ENCODE measurements around the gene EHD3.
"Not testable (repeated sequence)": the region's sequence is repeated elsewhere in the genome, so short reads cannot be mapped to it uniquely, and the experiment has no call there.

The EHD3 gene

GRCh38 chr2:31256611-31257382 is 22.8 kb downstream of the EHD3 start:
- DNase-seq: no peak

- no peak for DNase-seq
Observed at GRCh38 chr2:31258351-31258750, 24.4 kb downstream of the EHD3 start.

DNA sequence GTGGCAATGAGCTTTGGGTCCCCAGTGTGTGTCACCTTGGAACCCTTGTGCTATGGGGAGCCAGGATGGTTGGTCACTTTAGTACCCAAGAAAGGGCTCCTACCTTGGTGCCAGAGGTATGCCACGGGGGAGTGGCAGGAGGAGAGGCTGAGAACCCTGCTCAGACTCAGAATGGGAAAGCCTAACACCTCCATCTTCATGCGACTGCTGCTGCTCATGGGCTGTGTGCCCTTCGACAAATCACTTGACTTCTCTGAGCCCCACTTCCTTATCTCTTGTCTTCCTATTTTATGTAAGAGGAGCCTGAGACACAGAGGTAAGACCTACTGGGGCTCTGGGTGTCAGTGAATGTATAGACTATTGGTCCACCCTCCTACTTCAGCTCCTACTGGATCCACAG is 25.1 kb downstream of the EHD3 start:
- no peak for DNase-seq

DNA sequence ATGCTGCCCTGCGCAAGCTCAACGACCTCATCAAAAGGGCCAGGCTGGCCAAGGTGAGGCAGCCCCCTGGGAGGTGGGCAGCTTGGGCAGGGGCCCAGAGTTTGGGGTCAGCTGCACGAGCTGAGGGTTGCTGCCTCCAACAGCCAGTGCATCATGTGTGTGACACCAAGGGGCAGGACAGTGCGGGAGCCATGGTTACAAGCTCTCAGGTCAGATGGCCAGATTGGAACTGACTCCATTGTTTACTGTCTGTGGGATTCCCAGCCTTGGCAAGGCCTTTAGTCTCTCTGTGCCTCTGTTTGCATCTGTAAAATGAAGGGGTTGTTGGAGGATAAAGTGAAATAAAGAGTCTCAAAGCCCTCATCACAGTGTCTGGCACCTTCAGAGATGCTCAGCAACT is 26.9 kb downstream of the EHD3 start:
- peak in 1 of 2 donors; percentile 16 for DNase-seq

DNA sequence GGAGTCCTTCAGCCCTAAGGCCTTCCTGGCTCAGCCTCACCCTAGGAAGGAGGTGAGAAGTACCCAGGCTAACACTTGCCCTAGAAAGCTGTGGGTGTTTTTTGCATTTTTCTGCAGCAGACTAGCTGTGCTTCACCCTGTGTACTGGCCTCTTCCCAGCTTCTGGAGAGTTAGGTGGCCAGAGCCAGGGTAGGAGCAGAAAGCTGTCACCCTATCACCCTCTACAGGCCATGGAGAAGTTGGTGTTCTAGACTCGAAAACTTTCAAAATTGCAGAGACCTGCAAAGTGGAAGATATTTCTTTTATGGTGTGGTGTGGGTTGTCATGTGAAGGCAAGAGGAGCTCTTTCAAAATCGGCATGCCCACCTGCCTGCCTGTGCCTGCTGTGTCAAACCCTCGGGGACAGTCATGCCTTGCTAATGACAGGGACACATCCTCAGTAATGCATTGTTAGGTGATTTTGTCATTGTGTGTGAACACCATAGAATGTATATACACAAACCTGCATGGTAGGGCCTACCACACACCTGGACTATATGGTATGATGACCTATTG is 29.8 kb downstream of the EHD3 start:
- peak in 1 of 2 donors; percentile 14 for DNase-seq

GRCh38 chr2:31265234-31265633 is 31.3 kb downstream of the EHD3 start:
- DNase-seq: no peak

- DNase-seq: peak in 1 of 2 donors; percentile 6
Observed at GRCh38 chr2:31266804-31267203, 32.9 kb downstream of the EHD3 start.

DNA sequence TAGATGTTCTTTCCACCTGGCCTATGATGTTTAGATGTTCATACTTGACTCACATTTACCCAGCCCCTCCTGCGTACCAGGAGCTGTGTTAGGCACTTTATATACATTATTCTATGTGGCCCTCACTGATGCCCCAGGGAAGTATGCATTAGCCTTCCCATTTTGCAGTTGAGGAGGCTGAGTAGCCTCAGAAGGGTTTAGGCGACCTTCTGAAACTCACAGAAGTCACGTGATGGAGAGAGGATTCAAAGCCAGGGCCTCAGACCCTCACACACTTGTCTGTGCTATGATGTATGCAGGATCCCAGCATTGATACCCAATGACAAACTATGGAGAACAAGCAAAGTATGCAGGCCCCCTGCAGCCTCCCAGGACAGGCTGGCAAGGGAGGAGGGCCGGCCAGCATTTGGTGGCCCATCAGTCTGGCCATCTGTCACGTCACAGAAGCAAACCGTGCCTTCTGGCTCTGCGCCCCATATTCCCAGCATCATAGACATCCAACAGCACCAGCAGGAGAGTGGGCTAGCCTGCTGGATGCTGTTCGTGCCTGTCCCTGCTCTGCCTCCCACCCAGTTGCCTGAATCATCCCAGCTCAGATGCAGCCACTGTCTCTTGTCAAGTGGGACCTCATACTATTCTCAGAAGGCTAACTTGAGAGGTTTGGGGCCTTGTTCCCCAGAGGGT is 33.6 kb downstream of the EHD3 start:
- DNase-seq: peak in 1 of 2 donors; percentile 11

DNA sequence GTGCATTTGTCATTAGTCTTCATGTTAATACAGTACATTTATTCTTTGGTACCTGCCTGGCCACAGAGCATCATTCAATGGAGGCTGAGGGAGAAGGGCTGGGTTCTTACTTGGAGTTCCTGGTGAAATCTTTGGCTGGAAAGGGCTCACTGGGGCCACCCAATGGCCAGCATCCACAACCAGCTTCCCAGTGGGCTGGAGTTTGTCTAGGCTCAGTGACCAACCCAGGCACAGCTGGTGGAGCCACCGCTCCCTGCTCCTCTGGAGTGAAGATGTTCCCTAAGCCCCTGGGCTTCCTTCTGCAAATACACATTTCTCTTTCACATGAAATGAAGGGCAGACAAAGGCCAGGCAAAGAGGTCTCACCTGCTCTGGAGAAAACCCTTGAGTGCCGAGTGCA is 34.4 kb downstream of the EHD3 start:
- no peak for DNase-seq

DNA sequence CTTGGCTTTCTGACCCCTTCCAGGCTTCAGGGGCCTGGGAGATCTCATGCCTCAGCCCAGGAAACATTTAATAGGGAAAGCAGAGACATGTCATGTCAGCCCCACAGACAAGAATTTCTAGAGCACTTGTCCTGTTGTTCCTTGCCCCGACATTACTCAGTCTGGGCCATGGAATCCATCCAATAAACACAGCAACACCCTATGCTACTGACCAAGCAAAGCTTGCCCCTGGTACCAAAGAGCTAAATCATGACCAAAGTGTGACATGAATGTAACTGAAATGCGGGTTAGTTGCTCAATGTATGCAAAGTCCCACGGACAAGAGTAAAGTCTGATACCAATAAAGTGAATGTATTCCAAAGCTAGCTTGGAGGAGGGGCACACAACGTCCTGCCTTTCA is 35.1 kb downstream of the EHD3 start:
- DNase-seq: no peak

- DNase-seq: no peak
Observed at GRCh38 chr2:31270131-31270530, 36.2 kb downstream of the EHD3 start.

- DNase-seq: no peak
Observed at GRCh38 chr2:31270822-31271231, 36.9 kb downstream of the EHD3 start.

GRCh38 chr2:31271851-31272267 is 37.9 kb downstream of the EHD3 start:
- DNase-seq: no peak

DNA sequence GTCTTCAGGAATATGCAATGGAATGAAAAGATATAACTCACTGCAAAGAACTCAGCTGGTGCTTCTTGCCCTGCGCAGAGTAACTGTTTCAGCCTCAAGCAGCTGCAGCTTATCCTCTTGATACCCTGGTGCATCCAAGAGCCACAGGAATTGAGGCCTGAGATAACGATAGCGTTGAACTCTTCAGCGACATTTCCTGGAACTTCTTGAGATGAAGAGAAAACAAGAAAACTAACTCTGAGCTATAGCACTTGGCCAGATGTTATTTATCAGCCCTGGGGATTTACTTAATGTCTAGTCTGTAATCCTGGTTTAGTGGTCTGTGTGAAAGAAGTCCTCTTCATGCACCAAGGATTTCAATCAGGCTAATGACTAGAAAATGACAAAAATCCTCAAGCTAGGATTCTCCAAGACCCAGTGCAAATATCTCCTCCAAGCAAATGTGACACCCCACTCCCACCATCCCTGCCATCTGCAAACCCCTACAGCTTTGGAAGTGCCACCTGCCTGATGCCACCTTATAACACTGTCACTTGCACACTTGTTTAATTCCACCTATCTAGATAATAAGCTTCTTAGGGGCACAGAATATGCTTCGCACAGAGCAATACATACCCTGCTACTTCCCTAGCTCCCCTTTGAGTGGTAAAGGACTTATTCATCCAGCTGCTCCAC is 40.6 kb downstream of the EHD3 start:
- no peak for DNase-seq

DNA sequence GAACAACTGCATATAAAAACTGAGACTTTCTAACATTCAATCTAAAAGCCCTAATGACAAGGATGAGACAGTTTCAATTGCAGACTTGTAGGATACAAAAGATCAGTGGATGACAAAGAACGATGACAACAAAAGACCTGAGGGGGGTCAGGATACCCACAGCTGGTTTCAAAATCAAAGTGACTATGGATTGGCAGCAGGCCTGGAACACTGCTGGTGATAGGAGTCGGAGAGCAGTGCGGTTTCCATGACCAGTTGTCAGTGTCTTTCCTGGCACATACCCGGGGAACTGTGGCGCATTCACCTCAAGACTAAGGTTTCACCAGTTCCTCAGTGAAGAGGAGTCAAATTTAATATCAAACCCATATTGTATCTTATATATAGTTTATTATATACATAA is 42.0 kb downstream of the EHD3 start:
- DNase-seq: no peak

GRCh38 chr2:31277621-31278020 is 43.7 kb downstream of the EHD3 start:
- DNase-seq: no peak

DNA sequence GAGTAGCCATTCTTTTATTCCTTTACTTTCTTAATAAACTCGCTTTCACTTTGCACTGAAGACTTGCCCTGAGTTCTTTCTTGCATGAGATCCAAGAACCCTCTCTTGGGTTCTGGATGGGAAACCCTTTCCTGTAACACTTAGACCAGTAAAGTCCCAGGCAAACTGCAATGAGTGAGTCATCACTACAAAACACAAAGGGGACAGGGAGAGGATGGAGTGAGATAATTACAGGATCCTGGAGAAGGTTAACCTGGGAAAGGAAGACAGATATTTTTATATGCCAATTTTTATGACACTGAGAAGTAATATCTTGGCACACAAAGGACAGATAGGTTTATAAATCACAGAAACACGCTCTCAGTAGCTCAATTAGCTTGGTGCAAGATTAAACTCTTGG is 48.7 kb downstream of the EHD3 start:
- DNase-seq: no peak

GRCh38 chr2:31283193-31283919 is 49.4 kb downstream of the EHD3 start:
- not testable (repeated sequence) for DNase-seq

GRCh38 chr2:31284107-31284506 is 50.2 kb downstream of the EHD3 start:
- DNase-seq: no peak

GRCh38 chr2:31286230-31286629 is 52.3 kb downstream of the EHD3 start:
- DNase-seq: no peak

DNA sequence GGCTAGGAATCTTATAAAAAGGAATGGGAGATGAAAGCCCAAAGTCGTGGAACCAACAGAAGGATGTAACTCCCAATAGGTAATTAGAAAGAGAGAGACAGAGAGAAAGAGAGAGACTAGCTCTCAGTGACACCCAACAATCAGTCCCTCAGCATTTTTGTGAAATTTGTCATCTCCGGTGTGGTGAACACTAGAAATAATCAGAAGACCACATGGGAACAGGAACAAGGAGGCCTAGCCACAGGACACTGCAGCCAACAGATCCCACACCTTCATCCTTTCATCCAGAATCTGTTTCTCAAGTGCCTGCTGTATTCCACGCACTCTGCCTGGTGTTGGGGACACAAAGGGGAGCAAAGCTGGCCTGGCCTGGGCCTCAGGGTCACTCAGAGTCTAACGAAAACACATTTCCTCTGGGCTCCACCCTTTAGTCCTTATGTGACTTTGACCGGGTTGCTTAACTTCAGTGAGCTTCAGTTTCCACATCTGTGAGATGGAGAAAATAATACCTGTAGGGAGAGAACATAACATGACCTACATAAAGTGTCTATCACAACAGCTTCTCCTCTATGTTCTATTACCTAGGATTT is 53.1 kb downstream of the EHD3 start:
- no peak for DNase-seq

DNA sequence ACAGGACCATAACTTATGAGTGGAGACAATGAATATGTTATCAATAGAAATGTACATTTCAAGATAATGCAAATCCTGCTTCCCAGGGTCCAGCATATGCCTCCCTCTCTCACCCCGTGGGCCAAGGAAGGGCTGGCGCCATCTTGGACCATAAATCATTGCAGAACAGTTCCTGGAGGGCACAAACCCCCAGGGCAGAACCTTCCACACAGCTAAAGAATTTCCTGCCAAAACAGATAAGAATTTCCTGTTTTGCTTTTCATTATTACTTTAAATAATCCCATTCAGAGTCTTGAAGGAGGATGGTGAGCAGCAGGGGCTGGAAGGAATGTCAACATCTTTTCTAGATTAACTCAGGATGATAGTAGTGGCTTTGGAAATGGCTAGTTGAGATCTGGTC is 53.7 kb downstream of the EHD3 start:
- no peak for DNase-seq

Measured in hippocampal formation (tissue), 2 donors.